H1 (cell line): ENCODE results near the gene SYVN1. TPM values are rescaled to one million over a fixed set of nuclear protein-coding genes. Genes with fewer than 3 reads are reported as not detected.

ENCODE experiments used
- BACH1 ChIP-seq: IDR thresholded peaks from 2 replicates; pipeline ENCODE4 v1.6.1; 2012; ENCODE audit warnings: low read length, improper control_type of control experiment
- BCL11A ChIP-seq, 2 experiments: IDR thresholded peaks; one replicate each; pipeline ENCODE4 v1.6.1; 2011; ENCODE audit warnings: low read depth in 2 of 2, low read length in 2 of 2, mild to moderate bottlenecking in 2 of 2
- CHD2 ChIP-seq: IDR thresholded peaks from 2 replicates; pipeline ENCODE4 v1.6.1; 2012; ENCODE audit warnings: low read length, improper control_type of control experiment
- FOSL1 ChIP-seq: IDR thresholded peaks from 2 replicates; pipeline ENCODE4 v1.6.1; 2011; ENCODE audit warnings: mild to moderate bottlenecking, low read depth, low read length, moderate library complexity; ENCODE audit not compliant: insufficient read depth
- GABPA ChIP-seq: IDR thresholded peaks from 2 replicates; pipeline ENCODE4 v1.6.1; 2011; ENCODE audit warnings: mild to moderate bottlenecking, low read length, moderate library complexity, borderline replicate concordance; ENCODE audit not compliant: insufficient read depth
- GTF2F1 ChIP-seq: IDR thresholded peaks from 2 replicates; pipeline ENCODE4 v1.6.1; 2012; ENCODE audit warnings: low read depth, low read length, improper control_type of control experiment, borderline replicate concordance
- HDAC2 ChIP-seq, 2 experiments: fragments of 300-600 bp in 1 of 2; sonication (generic) in 1 of 2; IDR thresholded peaks; 2 replicates each; pipeline ENCODE4 v1.6.1; 2011 to 2012; ENCODE audit warnings: low read depth in 2 of 2, low read length in 2 of 2, mild to moderate bottlenecking in 2 of 2, moderate library complexity in 2 of 2, borderline replicate concordance in 1 of 2, inconsistent platforms in 1 of 2
- HDAC6 ChIP-seq: IDR thresholded peaks from one replicate; pipeline ENCODE4 v1.7.1; 2012; ENCODE audit warnings: low read depth, mild to moderate bottlenecking, inconsistent platforms, low read length, moderate library complexity
- MAFK ChIP-seq: IDR thresholded peaks from 2 replicates; pipeline ENCODE4 v1.6.1; 2012; ENCODE audit warnings: low read depth, mild to moderate bottlenecking, improper control_type of control experiment, low read length
- PHF8 ChIP-seq: fragments of 200-600 bp; sonication (generic); conservative IDR thresholded peaks from 2 replicates; pipeline ENCODE4 v1.7.1; 2012; ENCODE audit warnings: low read depth, mild to moderate bottlenecking, inconsistent platforms, low read length, moderate library complexity
- POLR2A ChIP-seq, 2 experiments: IDR thresholded peaks; 1 replicate in 1 of 2; 2 replicates in 1 of 2; pipeline ENCODE4 v1.6.1; 2011; ENCODE audit warnings: low read depth in 2 of 2, low read length in 2 of 2, mild to moderate bottlenecking in 2 of 2; ENCODE audit errors: control extremely low read depth in 1 of 2
- POU5F1 ChIP-seq: IDR thresholded peaks from 2 replicates; pipeline ENCODE4 v1.6.1; 2011; ENCODE audit warnings: low read depth, mild to moderate bottlenecking, low read length, moderate library complexity
- RAD21 ChIP-seq, 2 experiments: IDR thresholded peaks in 1 of 2; conservative IDR thresholded peaks in 1 of 2; 2 replicates each; pipeline ENCODE4 v1.6.1; 2011; ENCODE audit warnings: low read depth in 2 of 2, low read length in 2 of 2, improper control_type of control experiment in 1 of 2, inconsistent platforms in 1 of 2, mild to moderate bottlenecking in 1 of 2, moderate library complexity in 1 of 2
- RBBP5 ChIP-seq: IDR thresholded peaks from 2 replicates; pipeline ENCODE4 v1.7.1; 2012; ENCODE audit warnings: low read depth, mild to moderate bottlenecking, inconsistent platforms, low read length, moderate library complexity, borderline replicate concordance
- SAP30 ChIP-seq: fragments of 300-600 bp; sonication (generic); IDR thresholded peaks from 2 replicates; pipeline ENCODE4 v1.7.1; 2012; ENCODE audit warnings: low read length, moderate library complexity, mild to moderate bottlenecking, inconsistent platforms; ENCODE audit not compliant: insufficient read depth, insufficient replicate concordance
- SIN3A ChIP-seq, 2 experiments: IDR thresholded peaks in 1 of 2; conservative IDR thresholded peaks in 1 of 2; 2 replicates each; pipeline ENCODE4 v1.6.1; 2011 to 2012; ENCODE audit warnings: low read length in 2 of 2, improper control_type of control experiment in 1 of 2, low read depth in 1 of 2, mild to moderate bottlenecking in 1 of 2
- SP2 ChIP-seq: IDR thresholded peaks from 2 replicates; pipeline ENCODE4 v1.6.1; 2012; ENCODE audit warnings: mild to moderate bottlenecking, low read length, inconsistent platforms
- SP4 ChIP-seq: IDR thresholded peaks from 2 replicates; pipeline ENCODE4 v1.6.1; 2012; ENCODE audit warnings: low read length, inconsistent platforms
- SUZ12 ChIP-seq: fragments of 200-600 bp; sonication (generic); IDR thresholded peaks from 2 replicates; pipeline ENCODE4 v1.6.1; 2012; ENCODE audit warnings: mild to moderate bottlenecking, inconsistent platforms, low read length, moderate library complexity, mixed read lengths
- TBP ChIP-seq: IDR thresholded peaks from 2 replicates; pipeline ENCODE4 v1.6.1; 2011; ENCODE audit warnings: low read depth, low read length, improper control_type of control experiment
- TCF12 ChIP-seq: IDR thresholded peaks from 2 replicates; pipeline ENCODE4 v1.6.1; 2011; ENCODE audit warnings: low read depth, mild to moderate bottlenecking, low read length
- YY1 ChIP-seq: IDR thresholded peaks from 2 replicates; pipeline ENCODE4 v1.6.1; 2011; ENCODE audit warnings: low read depth, mild to moderate bottlenecking, low read length
- ZNF274 ChIP-seq: IDR thresholded peaks from 2 replicates; pipeline ENCODE4 v1.7.0; 2012; ENCODE audit warnings: low read length, borderline replicate concordance; ENCODE audit errors: extremely low read depth
- polyA plus RNA-seq, 7 experiments: library from polyadenylated mRNA; depleted of rRNA in 3 of 7; stranded (reverse) in 5 of 7; unstranded in 2 of 7; fragments of >200 nt in 5 of 7; fragments of 200-250 nt in 2 of 7; gene quantifications; 1 replicate in 5 of 7; 2 replicates in 1 of 7; 4 replicates in 1 of 7; pipeline versions ENCODE4 v1.2.1 to v1.2.3, GENCODE V29; 2011 to 2013; ENCODE audit warnings: missing spikeins in 2 of 7, mixed read lengths in 2 of 7
- total RNA-seq: library from RNA; stranded (reverse); fragmentation: NEBNext Ultra II Directional; extraction: Animal tissue kit (Norgen Biotek cat#: 25700); gene quantifications from 2 replicates; pipeline ENCODE4 v1.2.1, GENCODE V29; 2021
- TF ChIP-seq, protein P1 (sequence below): IDR thresholded peaks from 2 replicates; pipeline ENCODE4 v1.6.1; 2012; ENCODE audit warnings: low read length, inconsistent platforms

SYVN1 gene
- total and polyA plus RNA-seq, 2 of the 8 experiments (the other 6 are each of a cell fraction or from before 2014, with no cell fraction given) = 27.8 to 29.4 TPM

GRCh38 chr11:65110354-65110861 lies 23.9 kb downstream of the SYVN1 start (continued):
- TF ChIP-seq RAD21 (IDR thresholded peaks at IDR 0.05 in 1 of 2, conservative IDR thresholded peaks at IDR 0.05 in 1 of 2; ENCODE audit: low read depth in 2 of 2, low read length in 2 of 2) (peak; percentile 54 to 66), FOSL1 (no peak), CHD2 (no peak), MAFK (no peak), GTF2F1 (no peak), HDAC6 (no peak), ZNF274 (no peak), SIN3A (conservative IDR thresholded peaks at IDR 0.05 in 1 of 2, IDR thresholded peaks at IDR 0.05 in 1 of 2; ENCODE audit: low read depth in 1 of 2, low read length in 2 of 2) (0 out of 4 replicates have a peak, but pooled peaks of 1 of the 2 experiments have one; percentile 29), SUZ12 (no peak), SAP30 (no peak), POLR2A (IDR thresholded peaks at IDR 0.05; ENCODE audit: control extremely low read depth in 1 of 2, low read depth in 2 of 2, low read length in 2 of 2) (peak in 1 of 2 experiments; percentile 35; a peak in 1 of 3 replicates), TBP (no peak), POU5F1 (no peak), BACH1 (no peak), SP4 (no peak; the same call in 1 of the 2 replicates), RBBP5 (no peak), SP2 (no peak), HDAC2 (IDR thresholded peaks at IDR 0.05; ENCODE audit: borderline replicate concordance in 1 of 2, low read depth in 2 of 2, low read length in 2 of 2) (no peak), PHF8 (no peak), GABPA (peak; percentile 15; the same call in 1 of the 2 replicates), TCF12 (no peak), YY1 (0 out of 2 replicates have a peak, but pooled peaks have one; percentile 29), BCL11A (IDR thresholded peaks at IDR 0.05; ENCODE audit: low read depth in 2 of 2, low read length in 2 of 2) (no peak)
- TF ChIP-seq, protein P1, sequence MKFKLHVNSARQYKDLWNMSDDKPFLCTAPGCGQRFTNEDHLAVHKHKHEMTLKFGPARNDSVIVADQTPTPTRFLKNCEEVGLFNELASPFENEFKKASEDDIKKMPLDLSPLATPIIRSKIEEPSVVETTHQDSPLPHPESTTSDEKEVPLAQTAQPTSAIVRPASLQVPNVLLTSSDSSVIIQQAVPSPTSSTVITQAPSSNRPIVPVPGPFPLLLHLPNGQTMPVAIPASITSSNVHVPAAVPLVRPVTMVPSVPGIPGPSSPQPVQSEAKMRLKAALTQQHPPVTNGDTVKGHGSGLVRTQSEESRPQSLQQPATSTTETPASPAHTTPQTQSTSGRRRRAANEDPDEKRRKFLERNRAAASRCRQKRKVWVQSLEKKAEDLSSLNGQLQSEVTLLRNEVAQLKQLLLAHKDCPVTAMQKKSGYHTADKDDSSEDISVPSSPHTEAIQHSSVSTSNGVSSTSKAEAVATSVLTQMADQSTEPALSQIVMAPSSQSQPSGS = no peak
